NCI-H1694 treated with DMSO at 0.1 percent for 48 hours (cell line): ENCODE results near the gene DTNA.

Experiments used
- DNase-seq: peaks from one replicate; lab custom pipeline; 2025; lab: John Stamatoyannopoulos, UW

DTNA gene

GRCh38 chr18:34772887-34773286 lies 62.8 kb downstream of the DTNA start:
- DNase-seq = no peak

GRCh38 chr18:34773378-34773777 lies 63.3 kb downstream of the DTNA start:
- no peak for DNase-seq

- no peak for DNase-seq
These were observed 64.1 kb downstream of the DTNA start for GRCh38 chr18:34773961-34774766.

GRCh38 chr18:34775461-34775860 lies 65.4 kb downstream of the DTNA start:
- DNase-seq = no peak

GRCh38 chr18:34779112-34779511 lies 69.0 kb downstream of the DTNA start:
- no peak for DNase-seq

- DNase-seq = no peak
These were observed 70.8 kb downstream of the DTNA start for GRCh38 chr18:34780856-34781255.

GRCh38 chr18:34783501-34783900 lies 73.4 kb downstream of the DTNA start:
- DNase-seq = no peak

GRCh38 chr18:34786162-34786741 lies 76.2 kb downstream of the DTNA start:
- DNase-seq = no peak

GRCh38 chr18:34787931-34788532 lies 77.9 kb downstream of the DTNA start:
- DNase-seq = peak; percentile 56

- no peak for DNase-seq
These were observed 79.8 kb downstream of the DTNA start for GRCh38 chr18:34789768-34790344.

- no peak for DNase-seq
These were observed 84.2 kb downstream of the DTNA start for GRCh38 chr18:34794348-34794747.

- DNase-seq = no peak
These were observed 85.1 kb downstream of the DTNA start for GRCh38 chr18:34795070-34795732.

GRCh38 chr18:34796035-34796657 lies 86.0 kb downstream of the DTNA start:
- no peak for DNase-seq

GRCh38 chr18:34799291-34799690 lies 89.2 kb downstream of the DTNA start:
- DNase-seq = no peak

- DNase-seq = no peak
These were observed 90.3 kb downstream of the DTNA start for GRCh38 chr18:34800381-34800780.

- DNase-seq = no peak
These were observed 91.7 kb downstream of the DTNA start for GRCh38 chr18:34801774-34802173.

- no peak for DNase-seq
These were observed 92.9 kb downstream of the DTNA start for GRCh38 chr18:34802959-34803358.

GRCh38 chr18:34803877-34804400 lies 93.8 kb downstream of the DTNA start:
- no peak for DNase-seq

- no peak for DNase-seq
These were observed 95.2 kb downstream of the DTNA start for GRCh38 chr18:34805103-34805877.

GRCh38 chr18:34805878-34806351 lies 95.8 kb downstream of the DTNA start:
- DNase-seq = no peak

- DNase-seq = no peak
These were observed 96.4 kb downstream of the DTNA start for GRCh38 chr18:34806527-34806926.
